Erythroblast (primary cell): ENCODE results near the gene FOXE1.

Experiments used
- GATA1 ChIP-seq: IDR thresholded peaks from 2 replicates; pipeline ENCODE4 v1.6.1; 2011; ENCODE audit warnings: low read depth, mild to moderate bottlenecking, control low read depth, low read length, moderate library complexity
- POLR2A ChIP-seq: IDR thresholded peaks from 2 replicates; pipeline ENCODE4 v1.6.1; 2011; ENCODE audit warnings: mild to moderate bottlenecking, low read length

- TF ChIP-seq POLR2A, result no peak
- TF ChIP-seq GATA1, result no peak
Observed at GRCh38 chr9:97807681-97808080, 45.3 kb upstream of the FOXE1 start.
